A673 (cell line): Measurements from ENCODE around the gene RAB33A. TPM values are rescaled to one million over a fixed set of nuclear protein-coding genes. Genes with fewer than 3 reads are reported as not detected.

Experiments
- BruUV-seq: library from RNA; stranded (reverse); fragments of 400-500 nt; replicated peaks from 2 replicates; lab custom pipeline; 2021; lab: Mats Ljungman, UMichigan
- CTCF ChIA-PET: fragments of 300-600 bp; sonication (Branson Sonifier 250); formaldehyde crosslinking; loops from one replicate; lab custom pipeline; 2022; ENCODE audit warnings: antibody characterized with exemption; lab: Charles Lee
- POLR2A ChIA-PET: fragments of 300-600 bp; sonication (Branson Sonifier 250); formaldehyde crosslinking; loops from one replicate; lab custom pipeline; 2022; ENCODE audit warnings: antibody characterized with exemption; ENCODE audit not compliant: low non-redundant PET; lab: Charles Lee
- DNase-seq: peaks from one replicate; pipeline ENCODE4 v3.0.0-alpha.2; 2015; ENCODE audit warnings: low spot score
- H3K27ac ChIP-seq: fragments of 200-600 bp; sonication (generic); 2 replicates; pipeline ENCODE4 v1.5.1; 2016; ENCODE audit warnings: mixed run types, low read depth, mild to moderate bottlenecking, mixed read lengths, antibody characterized with exemption, low read length; ENCODE audit not compliant: poor library complexity, severe bottlenecking
- H3K27me3 ChIP-seq: fragments of 200-600 bp; sonication (generic); replicated peaks from 2 replicates; pipeline ENCODE4 v1.6.1; 2017; ENCODE audit warnings: mixed run types, low read depth, mild to moderate bottlenecking, mixed read lengths, antibody characterized with exemption, low read length; ENCODE audit not compliant: insufficient read depth, poor library complexity
- H3K36me3 ChIP-seq: fragments of 200-600 bp; sonication (generic); 2 replicates; pipeline ENCODE4 v1.6.1; 2016; ENCODE audit warnings: mixed run types, mild to moderate bottlenecking, mixed read lengths, antibody characterized with exemption, low read length; ENCODE audit not compliant: insufficient read depth, poor library complexity, severe bottlenecking
- H3K4me1 ChIP-seq: fragments of 200-600 bp; sonication (generic); 2 replicates; pipeline ENCODE4 v1.6.1; 2017; ENCODE audit warnings: mixed run types, mild to moderate bottlenecking, mixed read lengths, antibody characterized with exemption, low read length; ENCODE audit not compliant: insufficient read depth, poor library complexity, severe bottlenecking
- H3K4me3 ChIP-seq: fragments of 200-600 bp; sonication (generic); 2 replicates; pipeline ENCODE4 v1.5.1; 2016; ENCODE audit warnings: low read depth, mixed run types, mild to moderate bottlenecking, mixed read lengths, low read length; ENCODE audit not compliant: poor library complexity, severe bottlenecking
- H3K9me3 ChIP-seq: fragments of 200-600 bp; sonication (generic); 2 replicates; pipeline ENCODE4 v1.6.1; 2016; ENCODE audit warnings: mixed run types, low read depth, mild to moderate bottlenecking, mixed read lengths, antibody characterized with exemption, low read length; ENCODE audit not compliant: poor library complexity, severe bottlenecking
- CTCF ChIP-seq: fragments of 300-800, 200-600 bp; sonication (generic); conservative IDR thresholded peaks from 2 replicates; pipeline ENCODE4 v1.5.1; 2017; ENCODE audit warnings: low read depth, mild to moderate bottlenecking, antibody characterized with exemption, low read length, moderate library complexity, mixed read lengths
- EZH2 ChIP-seq: fragments of 200-600 bp; sonication (generic); IDR thresholded peaks from 2 replicates; pipeline ENCODE4 v1.6.1; 2017; ENCODE audit warnings: borderline replicate concordance, low read depth, mild to moderate bottlenecking, mixed read lengths, antibody characterized with exemption, low read length; ENCODE audit not compliant: poor library complexity, severe bottlenecking
- intact Hi-C: fragments of 100-400 bp; cut with micrococcal nuclease; formaldehyde crosslinking; loops from one replicate; pipeline ENCODE4 v1.10.0; 2022; ENCODE audit not compliant: unreplicated experiment
- total RNA-seq: library from RNA; stranded (reverse); gene quantifications from 2 replicates; pipeline ENCODE4 v1.2.3, GENCODE V29; 2021

Gene RAB33A
- total RNA-seq, 1 experiment from 2014 or later, result 4.8 TPM

GRCh38 chrX:130130990-130131389 is 40.8 kb upstream of the RAB33A start:
- no peak overlapping the region for H3K4me3 ChIP-seq
- peaks cover 10% of the 10 kb centered on the region for H3K36me3 ChIP-seq
- DNase-seq, result no peak
- H3K27ac ChIP-seq, result no peak overlapping the region
- BruUV-seq, result no TSS peak
- TF ChIP-seq EZH2 (no peak), CTCF (no peak)
- ChIA-PET CTCF (no interaction called here), POLR2A (no interaction called here)
- intact Hi-C loops, result no loop called here
- no peaks in the 10 kb centered on the region for H3K27me3 ChIP-seq
- no peaks in the 10 kb centered on the region for H3K9me3 ChIP-seq
- no peaks in the 10 kb centered on the region for H3K4me1 ChIP-seq

GRCh38 chrX:130136496-130136895 is 35.3 kb upstream of the RAB33A start:
- H3K27me3 ChIP-seq, result no peaks in the 10 kb centered on the region
- no peaks in the 10 kb centered on the region for H3K4me1 ChIP-seq
- H3K4me3 ChIP-seq, result no peak overlapping the region
- H3K9me3 ChIP-seq, result no peaks in the 10 kb centered on the region
- intact Hi-C loops, result no loop called here
- DNase-seq, result no peak
- CTCF ChIA-PET, result no interaction called here
- H3K27ac ChIP-seq, result no peak overlapping the region
- BruUV-seq, result no TSS peak
- POLR2A ChIA-PET, result no interaction called here
- TF ChIP-seq EZH2 (no peak), CTCF (no peak)
- peaks cover 21% of the 10 kb centered on the region for H3K36me3 ChIP-seq

- H3K4me3 ChIP-seq, result no peak overlapping the region
- no peak for TF ChIP-seq EZH2
- no peak for TF ChIP-seq CTCF
- no peaks in the 10 kb centered on the region for H3K9me3 ChIP-seq
- intact Hi-C loops, result no loop called here
- no peak for DNase-seq
- BruUV-seq, result no TSS peak
- no peaks in the 10 kb centered on the region for H3K27me3 ChIP-seq
- no peak overlapping the region for H3K27ac ChIP-seq
- H3K4me1 ChIP-seq, result no peaks in the 10 kb centered on the region
- CTCF ChIA-PET, result no interaction called here
- POLR2A ChIA-PET, result no interaction called here
- H3K36me3 ChIP-seq, result peaks cover 21% of the 10 kb centered on the region
Observed at GRCh38 chrX:130136961-130137360, 34.8 kb upstream of the RAB33A start.
